H1 (cell line): Measurements from ENCODE around the gene MAPK8IP1. TPM values are rescaled to one million over a fixed set of nuclear protein-coding genes. Genes with fewer than 3 reads are reported as not detected.

ENCODE experiments used
- CTCF ChIA-PET: fragments of 300-600 bp; sonication (Branson Sonifier 250); formaldehyde crosslinking; loops from one replicate; lab custom pipeline; 2021; ENCODE audit not compliant: partially characterized antibody; lab: Charles Lee
- POLR2A ChIA-PET: fragments of 300-600 bp; sonication (Branson Sonifier 250); formaldehyde crosslinking; loops from one replicate; lab custom pipeline; 2021; ENCODE audit warnings: inconsistent platforms; ENCODE audit not compliant: partially characterized antibody; lab: Charles Lee
- DNase-seq, 2 experiments: peaks; one replicate each; pipeline versions ENCODE4 v3.0.0 to v3.0.0-alpha.2; 2010 to 2022; ENCODE audit warnings: low spot score in 2 of 2, low read depth in 1 of 2, mixed read lengths in 1 of 2
- FAIRE-seq: peaks from 2 replicates; lab custom pipeline; 2011; peaks lifted over from hg19 to GRCh38; lab: Jason Lieb, UNC
- H2AFZ ChIP-seq: 2 replicates; pipeline ENCODE4 v1.8.1; 2012; ENCODE audit warnings: low read length, inconsistent platforms
- H2AK5ac ChIP-seq: 2 replicates; pipeline ENCODE4 v1.6.1; 2013; ENCODE audit warnings: low read depth, low read length
- H2BK120ac ChIP-seq: replicated peaks from 2 replicates; pipeline ENCODE3; 2013; ENCODE audit warnings: low read depth, low read length, inconsistent platforms
- H2BK12ac ChIP-seq: 2 replicates; pipeline ENCODE4 v1.6.1; 2013; ENCODE audit warnings: low read depth, low read length
- H2BK15ac ChIP-seq: 2 replicates; pipeline ENCODE4 v1.6.1; 2013; ENCODE audit warnings: low read length
- H2BK20ac ChIP-seq: 2 replicates; pipeline ENCODE4 v1.6.1; 2013; ENCODE audit warnings: low read length
- H2BK5ac ChIP-seq: 2 replicates; pipeline ENCODE4 v1.6.1; 2013; ENCODE audit warnings: low read depth, low read length
- H3K14ac ChIP-seq: 2 replicates; pipeline ENCODE4 v1.6.1; 2013; ENCODE audit warnings: inconsistent platforms; ENCODE audit not compliant: insufficient read length
- H3K18ac ChIP-seq: 2 replicates; pipeline ENCODE4 v1.6.1; 2013; ENCODE audit warnings: low read length; ENCODE audit errors: extremely low read depth
- H3K23ac ChIP-seq: 2 replicates; pipeline ENCODE4 v1.6.1; 2013; ENCODE audit warnings: inconsistent platforms; ENCODE audit not compliant: insufficient read length
- H3K23me2 ChIP-seq: 2 replicates; pipeline ENCODE4 v1.6.1; 2013; ENCODE audit warnings: low read depth, low read length
- H3K27ac ChIP-seq: 2 replicates; pipeline ENCODE4 v1.6.1; 2011; ENCODE audit warnings: low read depth, low read length, inconsistent platforms
- H3K27me3 ChIP-seq, 4 experiments: replicated peaks in 1 of 4; 1 replicate in 1 of 4; 2 replicates in 3 of 4; pipeline versions ENCODE4 v1.6.1 to v1.8.1; 2011 to 2013; ENCODE audit warnings: low read length in 3 of 4, mild to moderate bottlenecking in 3 of 4, inconsistent platforms in 2 of 4, mixed read lengths in 2 of 4, moderate library complexity in 1 of 4; ENCODE audit not compliant: control insufficient read depth in 3 of 4, insufficient read depth in 3 of 4; ENCODE audit errors: extremely low read depth in 1 of 4
- H3K36me3 ChIP-seq, 4 experiments: 2 replicates each; pipeline versions ENCODE4 v1.6.1 to v1.8.1; 2011 to 2013; ENCODE audit warnings: mild to moderate bottlenecking in 4 of 4, low read length in 3 of 4, moderate library complexity in 2 of 4, control low read depth in 1 of 4, inconsistent platforms in 1 of 4; ENCODE audit not compliant: insufficient read depth in 4 of 4, control insufficient read depth in 2 of 4
- H3K4ac ChIP-seq: replicated peaks from 2 replicates; pipeline ENCODE3; 2013; ENCODE audit warnings: low read length, low read depth, mixed read lengths, inconsistent platforms; ENCODE audit not compliant: insufficient read length
- H3K4me1 ChIP-seq, 4 experiments: replicated peaks in 1 of 4; 1 replicate in 1 of 4; 2 replicates in 3 of 4; pipeline versions ENCODE4 v1.6.1 to v1.8.1; 2011 to 2013; ENCODE audit warnings: low read length in 3 of 4, inconsistent platforms in 2 of 4, mixed read lengths in 1 of 4; ENCODE audit not compliant: insufficient read depth in 4 of 4, control insufficient read depth in 3 of 4
- H3K4me2 ChIP-seq, 2 experiments: 2 replicates each; pipeline versions ENCODE4 v1.6.1 to v1.8.1; 2011 to 2013; ENCODE audit warnings: low read depth in 2 of 2, low read length in 2 of 2, control low read depth in 1 of 2, inconsistent platforms in 1 of 2, mild to moderate bottlenecking in 1 of 2; ENCODE audit not compliant: insufficient read depth in 1 of 2
- H3K4me3 ChIP-seq, 4 experiments: fragments of 200-600, 300-600 bp in 1 of 4; sonication (generic), shearing (Covaris generic), sonication (Bioruptor Twin) in 1 of 4; 2 replicates each; pipeline versions ENCODE4 v1.5.1 to v1.8.1; 2011 to 2016; ENCODE audit warnings: low read length in 4 of 4, low read depth in 3 of 4, control low read depth in 2 of 4, inconsistent platforms in 2 of 4, mild to moderate bottlenecking in 2 of 4, mixed read lengths in 1 of 4, moderate library complexity in 1 of 4; ENCODE audit not compliant: insufficient read depth in 2 of 4; ENCODE audit errors: extremely low read depth in 1 of 4
- H3K56ac ChIP-seq: replicated peaks from 2 replicates; pipeline ENCODE3; 2013; ENCODE audit warnings: low read depth, mild to moderate bottlenecking, mixed read lengths, low read length, inconsistent platforms; ENCODE audit not compliant: insufficient read length
- H3K79me1 ChIP-seq: 2 replicates; pipeline ENCODE4 v1.6.1; 2013; ENCODE audit warnings: low read depth, low read length, control low read depth
- H3K79me2 ChIP-seq, 2 experiments: 2 replicates each; pipeline versions ENCODE4 v1.6.1 to v1.8.1; 2012 to 2013; ENCODE audit warnings: low read length in 2 of 2, mild to moderate bottlenecking in 2 of 2, inconsistent platforms in 1 of 2; ENCODE audit not compliant: insufficient read depth in 2 of 2, control insufficient read depth in 1 of 2
- H3K9ac ChIP-seq, 4 experiments: replicated peaks in 1 of 4; 1 replicate in 1 of 4; 2 replicates in 3 of 4; pipeline versions ENCODE4 v1.6.1 to v1.8.1; 2011 to 2013; ENCODE audit warnings: low read depth in 3 of 4, low read length in 3 of 4, control low read depth in 2 of 4, mild to moderate bottlenecking in 2 of 4, moderate library complexity in 2 of 4, inconsistent platforms in 1 of 4; ENCODE audit errors: extremely low read depth in 1 of 4
- H3K9me3 ChIP-seq, 2 experiments: 2 replicates each; pipeline versions ENCODE4 v1.6.1 to v1.8.1; 2012 to 2013; ENCODE audit warnings: mild to moderate bottlenecking in 2 of 2, moderate library complexity in 2 of 2, control low read depth in 1 of 2, inconsistent platforms in 1 of 2, low read depth in 1 of 2, low read length in 1 of 2, mixed read lengths in 1 of 2; ENCODE audit not compliant: insufficient read depth in 2 of 2
- H4K20me1 ChIP-seq, 2 experiments: replicated peaks in 1 of 2; 2 replicates each; pipeline versions ENCODE3 to v1.8.1; 2011 to 2013; ENCODE audit warnings: inconsistent platforms in 2 of 2, low read length in 2 of 2, mild to moderate bottlenecking in 1 of 2; ENCODE audit not compliant: insufficient read depth in 2 of 2, control insufficient read depth in 1 of 2
- H4K5ac ChIP-seq: 2 replicates; pipeline ENCODE4 v1.6.1; 2013; ENCODE audit warnings: low read length, low read depth, mixed read lengths, inconsistent platforms; ENCODE audit not compliant: insufficient read length
- H4K8ac ChIP-seq: 2 replicates; pipeline ENCODE4 v1.8.0; 2013; ENCODE audit warnings: mild to moderate bottlenecking, moderate library complexity, low read length, inconsistent platforms; ENCODE audit not compliant: insufficient read depth; ENCODE audit errors: extremely low read depth
- H4K91ac ChIP-seq: replicated peaks from 2 replicates; pipeline ENCODE3; 2013; ENCODE audit warnings: low read length, mixed read lengths, inconsistent platforms; ENCODE audit not compliant: insufficient read length
- ATF3 ChIP-seq: IDR thresholded peaks from 2 replicates; pipeline ENCODE4 v1.6.1; 2011; ENCODE audit warnings: low read depth, mild to moderate bottlenecking, low read length; ENCODE audit not compliant: insufficient read depth
- CTBP2 ChIP-seq: IDR thresholded peaks from 2 replicates; pipeline ENCODE4 v1.7.0; 2011; ENCODE audit warnings: borderline replicate concordance, mild to moderate bottlenecking, moderate library complexity, mixed read lengths, low read length; ENCODE audit not compliant: insufficient read depth, insufficient read length
- CTCF ChIP-seq, 3 experiments: IDR thresholded peaks; 1 replicate in 2 of 3; 2 replicates in 1 of 3; pipeline versions ENCODE4 v1.5.1 to v1.6.1; 2011; ENCODE audit warnings: low read length in 3 of 3, mild to moderate bottlenecking in 3 of 3, inconsistent platforms in 2 of 3, low read depth in 1 of 3, moderate library complexity in 1 of 3; ENCODE audit not compliant: insufficient read depth in 1 of 3; ENCODE audit errors: control extremely low read depth in 1 of 3
- EP300 ChIP-seq, 2 experiments: IDR thresholded peaks; 1 replicate in 1 of 2; 2 replicates in 1 of 2; pipeline ENCODE4 v1.6.1; 2011 to 2012; ENCODE audit warnings: low read depth in 2 of 2, low read length in 2 of 2, mild to moderate bottlenecking in 2 of 2, borderline replicate concordance in 1 of 2, inconsistent platforms in 1 of 2, moderate library complexity in 1 of 2
- HDAC2 ChIP-seq, 2 experiments: fragments of 300-600 bp in 1 of 2; sonication (generic) in 1 of 2; IDR thresholded peaks; 2 replicates each; pipeline ENCODE4 v1.6.1; 2011 to 2012; ENCODE audit warnings: low read depth in 2 of 2, low read length in 2 of 2, mild to moderate bottlenecking in 2 of 2, moderate library complexity in 2 of 2, borderline replicate concordance in 1 of 2, inconsistent platforms in 1 of 2
- RXRA ChIP-seq: IDR thresholded peaks from 2 replicates; pipeline ENCODE4 v1.6.1; 2011; ENCODE audit warnings: low read depth, mild to moderate bottlenecking, low read length, moderate library complexity; ENCODE audit not compliant: insufficient read depth
- SIRT6 ChIP-seq: IDR thresholded peaks from one replicate; pipeline ENCODE4 v1.7.1; 2012; ENCODE audit warnings: low read length, inconsistent platforms
- WGBS, 2 experiments: shearing (Covaris generic) in 1 of 2; methylation state at CpG; one replicate each; pipeline versions ENCODE4 v1.1.6 to v1.1.7; 2013 to 2015; ENCODE audit warnings: low lambda C conversion rate in 2 of 2, mixed read lengths in 2 of 2, inconsistent platforms in 1 of 2, low coverage in 1 of 2, missing lambda C conversion rate in 1 of 2; ENCODE audit not compliant: insufficient replicate concordance in 2 of 2, insufficient coverage in 1 of 2, insufficient read length in 1 of 2; ENCODE audit errors: extremely low coverage in 1 of 2, missing lambda C conversion rate in 1 of 2; 5-methylcytosine and 5-hydroxymethylcytosine counted together
- polyA plus RNA-seq, 7 experiments: library from polyadenylated mRNA; depleted of rRNA in 3 of 7; stranded (reverse) in 5 of 7; unstranded in 2 of 7; fragments of >200 nt in 5 of 7; fragments of 200-250 nt in 2 of 7; gene quantifications; 1 replicate in 5 of 7; 2 replicates in 1 of 7; 4 replicates in 1 of 7; pipeline versions ENCODE4 v1.2.1 to v1.2.3, GENCODE V29; 2011 to 2013; ENCODE audit warnings: missing spikeins in 2 of 7, mixed read lengths in 2 of 7
- total RNA-seq: library from RNA; stranded (reverse); fragmentation: NEBNext Ultra II Directional; extraction: Animal tissue kit (Norgen Biotek cat#: 25700); gene quantifications from 2 replicates; pipeline ENCODE4 v1.2.1, GENCODE V29; 2021

The MAPK8IP1 gene
- total and polyA plus RNA-seq, 2 of the 8 experiments (the other 6 are each of a cell fraction or from before 2014, with no cell fraction given) = 32.4 to 40.1 TPM

- FAIRE-seq = no peak
Observed at GRCh38 chr11:45936511-45937054, 51.1 kb downstream of the MAPK8IP1 start.

More at GRCh38 chr11:45936511-45937054, 51.1 kb downstream of the MAPK8IP1 start:
- no peak overlapping the region for H2BK12ac ChIP-seq
- H4K5ac ChIP-seq = no peak overlapping the region
- no peak overlapping the region for H2BK20ac ChIP-seq
- no peak overlapping the region for H3K23ac ChIP-seq
- H2AK5ac ChIP-seq = no peak overlapping the region
- H2BK15ac ChIP-seq = no peak overlapping the region
- no peak overlapping the region for H4K91ac ChIP-seq
- WGBS, 2 experiments = 91% methylated on average over 4 of the region's 4 CpGs; no CpG with 5 or more reads in 1 of the 2 experiments
- no peaks in the 10 kb centered on the region for H3K79me2 ChIP-seq
- H3K27me3 ChIP-seq = no peaks in the 10 kb centered on the region
- H3K4ac ChIP-seq = no peak overlapping the region
- ChIA-PET CTCF (interaction anchor here (0.6 to 2.1 kb wide), 7 partner anchors 11 to 70 kb away, joined by 4 to 7 read pairs (median 6); no protein-coding TSS in a partner anchor), POLR2A (interaction anchor here (0.8 to 13.6 kb wide), 9 partner anchors 13 to 392 kb away, joined by 3 to 115 read pairs (median 3); partner anchors contain the start of gene LARGE2)
- no peak overlapping the region for H2BK5ac ChIP-seq
- no peaks in the 10 kb centered on the region for H3K23me2 ChIP-seq
- H3K36me3 ChIP-seq = peaks cover 6 to 26% (median 12%) of the 10 kb centered on the region in 4 experiments; a peak in 7 of 8 replicates
- H3K56ac ChIP-seq = no peak overlapping the region
- no peak for DNase-seq
- no peak overlapping the region for H2BK120ac ChIP-seq
- TF ChIP-seq HDAC2 (IDR thresholded peaks at IDR 0.05; ENCODE audit: borderline replicate concordance in 1 of 2, low read depth in 2 of 2, low read length in 2 of 2) (no peak), CTCF (IDR thresholded peaks at IDR 0.05; ENCODE audit: control extremely low read depth in 1 of 3, insufficient read depth in 1 of 3, low read depth in 1 of 3, low read length in 3 of 3) (no peak), EP300 (IDR thresholded peaks at IDR 0.05; ENCODE audit: borderline replicate concordance in 1 of 2, low read depth in 2 of 2, low read length in 2 of 2) (no peak), ATF3 (no peak), SIRT6 (no peak), RXRA (no peak), CTBP2 (no peak)
- peaks cover 0 to 5% (median 0%) of the 10 kb centered on the region in 4 experiments; a peak in 1 of 7 replicates for H3K4me1 ChIP-seq
- no peaks in the 10 kb centered on the region for H3K9me3 ChIP-seq
- H3K27ac ChIP-seq = no peak overlapping the region
- H3K14ac ChIP-seq = no peak overlapping the region
- H3K4me2 ChIP-seq = no peak overlapping the region
- H4K8ac ChIP-seq = no peak overlapping the region
- no peaks in the 10 kb centered on the region for H4K20me1 ChIP-seq
- no peaks in the 10 kb centered on the region for H3K79me1 ChIP-seq
- no peak overlapping the region for H2AFZ ChIP-seq
- H3K18ac ChIP-seq = no peak overlapping the region
- no peak overlapping the region for H3K4me3 ChIP-seq
- no peak overlapping the region for H3K9ac ChIP-seq
